H1 (cell line): ENCODE results near the gene SLC2A10. TPM values are rescaled to one million over a fixed set of nuclear protein-coding genes. Genes with fewer than 3 reads are reported as not detected.

Experiments used
- polyA plus RNA-seq, 7 experiments: library from polyadenylated mRNA; depleted of rRNA in 3 of 7; stranded (reverse) in 5 of 7; unstranded in 2 of 7; fragments of >200 nt in 5 of 7; fragments of 200-250 nt in 2 of 7; gene quantifications; 1 replicate in 5 of 7; 2 replicates in 1 of 7; 4 replicates in 1 of 7; pipeline versions ENCODE4 v1.2.1 to v1.2.3, GENCODE V29; 2011 to 2013; ENCODE audit warnings: missing spikeins in 2 of 7, mixed read lengths in 2 of 7
- total RNA-seq: library from RNA; stranded (reverse); fragmentation: NEBNext Ultra II Directional; extraction: Animal tissue kit (Norgen Biotek cat#: 25700); gene quantifications from 2 replicates; pipeline ENCODE4 v1.2.1, GENCODE V29; 2021
- TF ChIP-seq, protein P1 (sequence below): IDR thresholded peaks from 2 replicates; pipeline ENCODE4 v1.6.1; 2011; ENCODE audit warnings: low read length, improper control_type of control experiment

The SLC2A10 gene
- total and polyA plus RNA-seq, 2 of the 8 experiments (the other 6 are each of a cell fraction or from before 2014, with no cell fraction given) = 9.0 to 9.7 TPM

GRCh38 chr20:46775806-46776205 lies 66.4 kb downstream of the SLC2A10 start (continued):
- TF ChIP-seq, protein P1, sequence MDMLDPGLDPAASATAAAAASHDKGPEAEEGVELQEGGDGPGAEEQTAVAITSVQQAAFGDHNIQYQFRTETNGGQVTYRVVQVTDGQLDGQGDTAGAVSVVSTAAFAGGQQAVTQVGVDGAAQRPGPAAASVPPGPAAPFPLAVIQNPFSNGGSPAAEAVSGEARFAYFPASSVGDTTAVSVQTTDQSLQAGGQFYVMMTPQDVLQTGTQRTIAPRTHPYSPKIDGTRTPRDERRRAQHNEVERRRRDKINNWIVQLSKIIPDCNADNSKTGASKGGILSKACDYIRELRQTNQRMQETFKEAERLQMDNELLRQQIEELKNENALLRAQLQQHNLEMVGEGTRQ = no peak
- TF ChIP-seq, all 59 proteins: peak for 0
